ENCODE data around the gene SIGLEC14. TPM values are rescaled to one million over a fixed set of nuclear protein-coding genes. Genes with fewer than 3 reads are reported as not detected.

The SIGLEC14 gene
- total and polyA plus RNA-seq, 2 experiments from 2014 or later: not detected

GRCh38 chr19:51644636-51645271 is 1.9 kb downstream of the SIGLEC14 start:
- H3K27ac Mint-ChIP-seq: no peak overlapping the region
- ATAC-seq: peak; percentile 56
- peaks cover 20% of the 10 kb centered on the region; the same call in 2 of the 3 replicates for H3K36me3 Mint-ChIP-seq (ENCODE audit: low read depth)

More at GRCh38 chr19:51644636-51645271, 1.9 kb downstream of the SIGLEC14 start:
- DNase-seq (ENCODE audit: low spot score): peak; percentile 43
- H3K79me2 ChIP-seq (replicated peaks; ENCODE audit: insufficient read depth): no peaks in the 10 kb centered on the region
- no peaks in the 10 kb centered on the region for H3K36me3 ChIP-seq (ENCODE audit: insufficient read depth)
- H3K27ac ChIP-seq (ENCODE audit: low read depth): no peak overlapping the region
- no peaks in the 10 kb centered on the region for H3K27me3 ChIP-seq (ENCODE audit: insufficient read depth)
- TF ChIP-seq ZNF331 (CRISPR knock-in tag; IDR thresholded peaks at IDR 0.05; ENCODE audit: low read depth) (no peak), ZNF114 (CRISPR knock-in tag; IDR thresholded peaks at IDR 0.05) (no peak), JUNB (IDR thresholded peaks at IDR 0.05; ENCODE audit: unreplicated experiment) (no peak), STAT1 (IDR thresholded peaks at IDR 0.05; ENCODE audit: unreplicated experiment) (no peak), EZH2phosphoT487 (IDR thresholded peaks at IDR 0.05; ENCODE audit: unreplicated experiment) (no peak), CREB1 (CRISPR knock-in tag; IDR thresholded peaks at IDR 0.05; ENCODE audit: low read depth) (no peak), REST (IDR thresholded peaks at IDR 0.05; ENCODE audit: unreplicated experiment) (no peak), NANOG (IDR thresholded peaks at IDR 0.05; ENCODE audit: borderline replicate concordance) (no peak), CTCF (conservative IDR thresholded peaks at IDR 0.05; ENCODE audit: low read depth in 2 of 2) (no peak), POLR2AphosphoS5 (IDR thresholded peaks at IDR 0.05; ENCODE audit: low read depth) (no peak), ETS1 (IDR thresholded peaks at IDR 0.05) (no peak), EZH2 (IDR thresholded peaks at IDR 0.05; ENCODE audit: low read depth, unreplicated experiment) (no peak)
- TF ChIP-seq, protein P1, sequence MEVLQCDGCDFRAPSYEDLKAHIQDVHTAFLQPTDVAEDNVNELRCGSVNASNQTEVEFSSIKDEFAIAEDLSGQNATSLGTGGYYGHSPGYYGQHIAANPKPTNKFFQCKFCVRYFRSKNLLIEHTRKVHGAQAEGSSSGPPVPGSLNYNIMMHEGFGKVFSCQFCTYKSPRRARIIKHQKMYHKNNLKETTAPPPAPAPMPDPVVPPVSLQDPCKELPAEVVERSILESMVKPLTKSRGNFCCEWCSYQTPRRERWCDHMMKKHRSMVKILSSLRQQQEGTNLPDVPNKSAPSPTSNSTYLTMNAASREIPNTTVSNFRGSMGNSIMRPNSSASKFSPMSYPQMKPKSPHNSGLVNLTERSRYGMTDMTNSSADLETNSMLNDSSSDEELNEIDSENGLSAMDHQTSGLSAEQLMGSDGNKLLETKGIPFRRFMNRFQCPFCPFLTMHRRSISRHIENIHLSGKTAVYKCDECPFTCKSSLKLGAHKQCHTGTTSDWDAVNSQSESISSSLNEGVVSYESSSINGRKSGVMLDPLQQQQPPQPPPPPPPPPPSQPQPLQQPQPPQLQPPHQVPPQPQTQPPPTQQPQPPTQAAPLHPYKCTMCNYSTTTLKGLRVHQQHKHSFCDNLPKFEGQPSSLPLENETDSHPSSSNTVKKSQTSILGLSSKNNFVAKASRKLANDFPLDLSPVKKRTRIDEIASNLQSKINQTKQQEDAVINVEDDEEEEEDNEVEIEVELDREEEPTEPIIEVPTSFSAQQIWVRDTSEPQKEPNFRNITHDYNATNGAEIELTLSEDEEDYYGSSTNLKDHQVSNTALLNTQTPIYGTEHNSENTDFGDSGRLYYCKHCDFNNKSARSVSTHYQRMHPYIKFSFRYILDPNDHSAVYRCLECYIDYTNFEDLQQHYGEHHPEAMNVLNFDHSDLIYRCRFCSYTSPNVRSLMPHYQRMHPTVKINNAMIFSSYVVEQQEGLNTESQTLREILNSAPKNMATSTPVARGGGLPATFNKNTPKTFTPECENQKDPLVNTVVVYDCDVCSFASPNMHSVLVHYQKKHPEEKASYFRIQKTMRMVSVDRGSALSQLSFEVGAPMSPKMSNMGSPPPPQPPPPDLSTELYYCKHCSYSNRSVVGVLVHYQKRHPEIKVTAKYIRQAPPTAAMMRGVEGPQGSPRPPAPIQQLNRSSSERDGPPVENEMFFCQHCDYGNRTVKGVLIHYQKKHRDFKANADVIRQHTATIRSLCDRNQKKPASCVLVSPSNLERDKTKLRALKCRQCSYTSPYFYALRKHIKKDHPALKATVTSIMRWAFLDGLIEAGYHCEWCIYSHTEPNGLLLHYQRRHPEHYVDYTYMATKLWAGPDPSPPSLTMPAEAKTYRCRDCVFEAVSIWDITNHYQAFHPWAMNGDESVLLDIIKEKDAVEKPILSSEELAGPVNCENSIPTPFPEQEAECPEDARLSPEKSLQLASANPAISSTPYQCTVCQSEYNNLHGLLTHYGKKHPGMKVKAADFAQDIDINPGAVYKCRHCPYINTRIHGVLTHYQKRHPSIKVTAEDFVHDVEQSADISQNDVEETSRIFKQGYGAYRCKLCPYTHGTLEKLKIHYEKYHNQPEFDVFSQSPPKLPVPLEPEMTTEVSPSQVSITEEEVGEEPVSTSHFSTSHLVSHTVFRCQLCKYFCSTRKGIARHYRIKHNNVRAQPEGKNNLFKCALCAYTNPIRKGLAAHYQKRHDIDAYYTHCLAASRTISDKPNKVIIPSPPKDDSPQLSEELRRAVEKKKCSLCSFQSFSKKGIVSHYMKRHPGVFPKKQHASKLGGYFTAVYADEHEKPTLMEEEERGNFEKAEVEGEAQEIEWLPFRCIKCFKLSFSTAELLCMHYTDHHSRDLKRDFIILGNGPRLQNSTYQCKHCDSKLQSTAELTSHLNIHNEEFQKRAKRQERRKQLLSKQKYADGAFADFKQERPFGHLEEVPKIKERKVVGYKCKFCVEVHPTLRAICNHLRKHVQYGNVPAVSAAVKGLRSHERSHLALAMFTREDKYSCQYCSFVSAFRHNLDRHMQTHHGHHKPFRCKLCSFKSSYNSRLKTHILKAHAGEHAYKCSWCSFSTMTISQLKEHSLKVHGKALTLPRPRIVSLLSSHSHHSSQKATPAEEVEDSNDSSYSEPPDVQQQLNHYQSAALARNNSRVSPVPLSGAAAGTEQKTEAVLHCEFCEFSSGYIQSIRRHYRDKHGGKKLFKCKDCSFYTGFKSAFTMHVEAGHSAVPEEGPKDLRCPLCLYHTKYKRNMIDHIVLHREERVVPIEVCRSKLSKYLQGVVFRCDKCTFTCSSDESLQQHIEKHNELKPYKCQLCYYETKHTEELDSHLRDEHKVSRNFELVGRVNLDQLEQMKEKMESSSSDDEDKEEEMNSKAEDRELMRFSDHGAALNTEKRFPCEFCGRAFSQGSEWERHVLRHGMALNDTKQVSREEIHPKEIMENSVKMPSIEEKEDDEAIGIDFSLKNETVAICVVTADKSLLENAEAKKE (CRISPR knock-in tag; IDR thresholded peaks at IDR 0.05): no peak
- H3K4me1 ChIP-seq (ENCODE audit: insufficient read depth): no peaks in the 10 kb centered on the region
- H3F3A ChIP-seq (replicated peaks; ENCODE audit: low read depth): no peaks in the 10 kb centered on the region
- Mint-ChIP-seq H3K27me3 (ENCODE audit: insufficient read depth, low read depth, poor library complexity) (peaks cover 11% of the 10 kb centered on the region), H3K4me1 (no peaks in the 10 kb centered on the region), H3K9me3 (peaks cover 85% of the 10 kb centered on the region), H3K4me3 (no peak overlapping the region)
- no peaks in the 10 kb centered on the region for H4K20me1 ChIP-seq (replicated peaks; ENCODE audit: insufficient read depth)
- no peaks in the 10 kb centered on the region for H3K9me2 ChIP-seq (ENCODE audit: insufficient read depth)
- H3K4me3 ChIP-seq: no peak overlapping the region
- H2AFZ ChIP-seq: no peak overlapping the region
- no peak overlapping the region for H3K4me2 ChIP-seq

All from GM23338 (cell line).